IMR-90 (cell line): ENCODE results near the gene LSM12. TPM values are rescaled to one million over a fixed set of nuclear protein-coding genes. Genes with fewer than 3 reads are reported as not detected.

Experiments
- ATAC-seq: fragments of 200-7000 bp; cut with Tn5 transposase; 2 replicates; pipeline ENCODE4 v1.9.1; 2020; ENCODE audit warnings: low read depth, mild to moderate bottlenecking, moderate library complexity
- BruUV-seq: library from RNA; stranded (reverse); fragments of 400-500 nt; replicated peaks from 2 replicates; lab custom pipeline; 2021; lab: Mats Ljungman, UMichigan
- CTCF ChIA-PET: fragments of 300-600 bp; formaldehyde crosslinking; extraction: SDS; loops from one replicate; lab custom pipeline; 2021; ENCODE audit warnings: antibody characterized with exemption; lab: Yijun Ruan, JAX
- POLR2A ChIA-PET: fragments of 300-600 bp; sonication (Branson Sonifier 250); formaldehyde crosslinking; loops from one replicate; lab custom pipeline; 2022; ENCODE audit warnings: antibody characterized with exemption; ENCODE audit not compliant: unreplicated experiment; lab: Charles Lee
- DNase-seq: peaks from one replicate; pipeline ENCODE4 v3.0.0; 2013
- H2AFZ ChIP-seq: replicated peaks from 2 replicates; pipeline ENCODE3; 2013; ENCODE audit warnings: low read length, mild to moderate bottlenecking; ENCODE audit not compliant: poor library complexity
- H2AK5ac ChIP-seq: 2 replicates; pipeline ENCODE4 v1.6.1; 2013; ENCODE audit warnings: low read depth, low read length, inconsistent platforms
- H2AK9ac ChIP-seq: replicated peaks from 2 replicates; pipeline ENCODE3; 2013; ENCODE audit warnings: mild to moderate bottlenecking, low read depth, low read length, moderate library complexity; ENCODE audit not compliant: poor library complexity
- H2BK120ac ChIP-seq: 2 replicates; pipeline ENCODE4 v1.6.1; 2013; ENCODE audit warnings: low read depth, low read length, inconsistent platforms
- H2BK15ac ChIP-seq: 3 replicates; pipeline ENCODE4 v1.6.1; 2013; ENCODE audit warnings: low read depth, low read length, inconsistent platforms
- H2BK20ac ChIP-seq: 2 replicates; pipeline ENCODE4 v1.6.1; 2013; ENCODE audit warnings: low read depth, mild to moderate bottlenecking, inconsistent platforms, low read length, moderate library complexity
- H2BK5ac ChIP-seq: 2 replicates; pipeline ENCODE4 v1.6.1; 2013; ENCODE audit warnings: mild to moderate bottlenecking, low read depth, low read length, inconsistent platforms; ENCODE audit not compliant: poor library complexity, severe bottlenecking
- H3K14ac ChIP-seq: replicated peaks from 2 replicates; pipeline ENCODE4 v1.6.1; 2013; ENCODE audit warnings: low read depth, low read length, inconsistent platforms
- H3K18ac ChIP-seq: 2 replicates; pipeline ENCODE4 v1.6.1; 2013; ENCODE audit warnings: low read depth, low read length, control low read depth
- H3K23ac ChIP-seq: 2 replicates; pipeline ENCODE4 v1.6.1; 2013; ENCODE audit warnings: low read depth, low read length, inconsistent platforms
- H3K27ac ChIP-seq: 2 replicates; pipeline ENCODE4 v1.5.1; 2013; ENCODE audit warnings: mild to moderate bottlenecking, control low read depth, low read length; ENCODE audit not compliant: insufficient read depth
- H3K27me3 ChIP-seq: 2 replicates; pipeline ENCODE4 v1.6.1; 2013; ENCODE audit warnings: low read length; ENCODE audit not compliant: control insufficient read depth, insufficient read depth
- H3K36me3 ChIP-seq: 2 replicates; pipeline ENCODE4 v1.6.1; 2013; ENCODE audit warnings: low read length, mixed read lengths; ENCODE audit not compliant: control insufficient read depth, insufficient read depth
- H3K4ac ChIP-seq: 2 replicates; pipeline ENCODE4 v1.6.1; 2013; ENCODE audit warnings: low read depth, low read length, inconsistent platforms
- H3K4me1 ChIP-seq: 2 replicates; pipeline ENCODE4 v1.6.1; 2013; ENCODE audit warnings: low read length, mixed read lengths; ENCODE audit not compliant: control insufficient read depth, insufficient read depth
- H3K4me2 ChIP-seq: 2 replicates; pipeline ENCODE4 v1.6.1; 2013; ENCODE audit warnings: low read depth, mild to moderate bottlenecking, control low read depth, low read length, moderate library complexity
- H3K4me3 ChIP-seq: 2 replicates; pipeline ENCODE4 v1.5.1; 2013; ENCODE audit warnings: low read depth, mild to moderate bottlenecking, control low read depth, low read length, moderate library complexity; ENCODE audit not compliant: insufficient read depth
- H3K56ac ChIP-seq: 2 replicates; pipeline ENCODE4 v1.6.1; 2013; ENCODE audit warnings: low read length, inconsistent platforms; ENCODE audit not compliant: insufficient read depth; ENCODE audit errors: extremely low read depth
- H3K79me1 ChIP-seq, 2 experiments: 2 replicates each; pipeline ENCODE4 v1.6.1; 2013; ENCODE audit warnings: low read length in 2 of 2, inconsistent platforms in 1 of 2, low read depth in 1 of 2
- H3K9ac ChIP-seq: 2 replicates; pipeline ENCODE4 v1.6.1; 2013; ENCODE audit warnings: low read depth, low read length, control low read depth
- H3K9me1 ChIP-seq: 2 replicates; pipeline ENCODE4 v1.6.1; 2013; ENCODE audit warnings: low read length, inconsistent platforms; ENCODE audit not compliant: insufficient read depth
- H3K9me3 ChIP-seq: 2 replicates; pipeline ENCODE4 v1.6.1; 2013; ENCODE audit warnings: low read length; ENCODE audit not compliant: control insufficient read depth, insufficient read depth
- H4K20me1 ChIP-seq: 2 replicates; pipeline ENCODE4 v1.6.1; 2013; ENCODE audit warnings: low read length, inconsistent platforms; ENCODE audit not compliant: insufficient read depth
- H4K5ac ChIP-seq: 2 replicates; pipeline ENCODE4 v1.6.1; 2013; ENCODE audit warnings: mild to moderate bottlenecking, low read depth, low read length, control low read depth
- H4K8ac ChIP-seq, 2 experiments: 2 replicates each; pipeline ENCODE4 v1.6.1; 2013; ENCODE audit warnings: low read depth in 2 of 2, low read length in 2 of 2, control low read depth in 1 of 2, inconsistent platforms in 1 of 2
- H4K91ac ChIP-seq: 2 replicates; pipeline ENCODE4 v1.6.1; 2013; ENCODE audit warnings: low read depth, low read length, inconsistent platforms; ENCODE audit not compliant: insufficient read depth
- CEBPB ChIP-seq: IDR thresholded peaks from 2 replicates; pipeline ENCODE4 v1.6.1; 2012; ENCODE audit warnings: low read depth, low read length, improper control_type of control experiment
- CHD1 ChIP-seq: IDR thresholded peaks from 2 replicates; pipeline ENCODE4 v1.6.1; 2012; ENCODE audit warnings: low read depth, low read length, improper control_type of control experiment
- CTCF ChIP-seq: conservative IDR thresholded peaks from 2 replicates; pipeline ENCODE4 v1.5.1; 2012; ENCODE audit warnings: mild to moderate bottlenecking, low read depth, low read length, improper control_type of control experiment
- FOS ChIP-seq: fragments of 150-350 bp; IDR thresholded peaks from 2 replicates; pipeline ENCODE4 v1.6.1; 2016; ENCODE audit warnings: low read depth, low read length
- MXI1 ChIP-seq: IDR thresholded peaks from 2 replicates; pipeline ENCODE4 v1.6.1; 2012; ENCODE audit warnings: low read depth, mild to moderate bottlenecking, low read length, moderate library complexity, borderline replicate concordance
- NFE2L2 ChIP-seq: fragments of 150-350 bp; IDR thresholded peaks from 2 replicates; pipeline ENCODE4 v1.6.1; 2016; ENCODE audit warnings: low read depth, mild to moderate bottlenecking, low read length
- POLR2A ChIP-seq: IDR thresholded peaks from 2 replicates; pipeline ENCODE4 v1.6.1; 2012; ENCODE audit warnings: mild to moderate bottlenecking, low read depth, low read length
- RAD21 ChIP-seq: IDR thresholded peaks from 2 replicates; pipeline ENCODE4 v1.6.1; 2012; ENCODE audit warnings: low read length, improper control_type of control experiment
- RCOR1 ChIP-seq: IDR thresholded peaks from 2 replicates; pipeline ENCODE4 v1.6.1; 2012; ENCODE audit warnings: mild to moderate bottlenecking, low read length, improper control_type of control experiment; ENCODE audit not compliant: insufficient replicate concordance
- RFX5 ChIP-seq: IDR thresholded peaks from 2 replicates; pipeline ENCODE4 v1.8.0; 2012; ENCODE audit warnings: low read depth, mild to moderate bottlenecking, low read length, moderate library complexity
- SMC3 ChIP-seq: fragments of 150-350 bp; IDR thresholded peaks from 2 replicates; pipeline ENCODE4 v1.6.1; 2016; ENCODE audit warnings: low read depth, mild to moderate bottlenecking, antibody characterized with exemption, low read length, moderate library complexity
- USF2 ChIP-seq: fragments of 150-350 bp; IDR thresholded peaks from 2 replicates; pipeline ENCODE4 v1.6.1; 2017; ENCODE audit warnings: mild to moderate bottlenecking, antibody characterized with exemption, low read length, low read depth
- WGBS, 2 experiments: methylation state at CpG; one replicate each; pipeline versions ENCODE4 v1.1.5 to v1.1.7; 2013; ENCODE audit warnings: missing lambda C conversion rate in 2 of 2; ENCODE audit not compliant: insufficient read length in 1 of 2; ENCODE audit errors: extremely low coverage in 2 of 2; 5-methylcytosine and 5-hydroxymethylcytosine counted together
- dilution Hi-C: fragments of 300-500 bp; cut with HindIII; formaldehyde crosslinking; loops from one replicate; pipeline ENCODE4 v1.14.3; 2018; ENCODE audit warnings: low sequenced_read_pairs; ENCODE audit not compliant: unreplicated experiment
- in situ Hi-C: fragments of 300-500 bp; cut with MboI; formaldehyde crosslinking; loops from 3 replicates; pipeline ENCODE4 v1.14.3; 2019; ENCODE audit warnings: low sequenced_read_pairs, inconsistent platforms, mixed read lengths
- intact Hi-C: fragments of 100-400 bp; cut with micrococcal nuclease; formaldehyde crosslinking; loops from 2 replicates; pipeline ENCODE4 v1.10.0; 2022
- polyA plus RNA-seq, 3 experiments: library from polyadenylated mRNA; depleted of rRNA; stranded (reverse); fragments of >200 nt; gene quantifications; 2 replicates each; pipeline ENCODE4 v1.2.3, GENCODE V29; 2012; ENCODE audit warnings: low replicate concordance in 1 of 3
- total RNA-seq: library from RNA; depleted of rRNA; stranded (reverse); fragments of >200 nt; gene quantifications from 2 replicates; pipeline ENCODE4 v1.2.3, GENCODE V29; 2012

Gene LSM12
- total and polyA plus RNA-seq, 2 of the 4 experiments (the other 2 are of a cell fraction): 38.0 to 41.0 TPM

- H3K9ac ChIP-seq: 0 out of 2 replicates have a peak overlapping the region, but pooled peaks have one; percentile 15
- in situ Hi-C loops (no loop called here), intact Hi-C loops (loop anchor here (1.0 kb wide), 2 partner anchors 13 to 42 kb away; partner anchors contain the start of gene LSM12), dilution Hi-C loops (no loop called here)
- H4K5ac ChIP-seq: peak overlapping the region; percentile 44; the same call in 1 of the 2 replicates
- H4K91ac ChIP-seq: peak overlapping the region; percentile 97
- peak overlapping the region; percentile 23 to 82; a peak in 2 of 4 replicates for H4K8ac ChIP-seq
- H3K36me3 ChIP-seq: no peaks in the 10 kb centered on the region; the same call in 1 of the 2 replicates
- peak; percentile 98 for DNase-seq
- peak overlapping the region; percentile 99 for H3K23ac ChIP-seq
- H3K9me3 ChIP-seq: no peaks in the 10 kb centered on the region
- H3K27me3 ChIP-seq: no peaks in the 10 kb centered on the region
- H3K4me2 ChIP-seq: peak overlapping the region; percentile 48
- H3K56ac ChIP-seq: peak overlapping the region; percentile 73; the same call in 1 of the 2 replicates
- peak overlapping the region; percentile 95 for H2BK20ac ChIP-seq
- H2BK15ac ChIP-seq: peak overlapping the region; percentile 88; the same call in 1 of the 3 replicates
- peak overlapping the region; percentile 98 for H2AK9ac ChIP-seq
- CTCF ChIA-PET: interaction anchor here (1.0 kb wide), 1 partner anchor 12 kb away, joined by 4 read pairs; no protein-coding TSS in a partner anchor
- peak overlapping the region; percentile 99 for H2BK120ac ChIP-seq
- H3K14ac ChIP-seq: peak overlapping the region; percentile 99
- H2BK5ac ChIP-seq: peak overlapping the region; percentile 88
- H2AFZ ChIP-seq: peak overlapping the region; percentile 73
- H4K20me1 ChIP-seq: peaks cover 30% of the 10 kb centered on the region
- H3K4ac ChIP-seq: peak overlapping the region; percentile 100
- ATAC-seq: peak; percentile 90
- POLR2A ChIA-PET: interaction anchor here (0.7 kb wide), 1 partner anchor 54 kb away, joined by 6 read pairs; no protein-coding TSS in a partner anchor
- peaks cover 25% of the 10 kb centered on the region for H3K9me1 ChIP-seq
- peak overlapping the region; percentile 93 for H2AK5ac ChIP-seq
- H3K27ac ChIP-seq: peak overlapping the region; percentile 84
- no peak overlapping the region for H3K4me3 ChIP-seq
- WGBS, 2 experiments: 53% methylated on average over 3 of the region's 16 CpGs; no CpG with 5 or more reads in 1 of the 2 experiments
- peak overlapping the region; percentile 39 for H3K18ac ChIP-seq
- peaks cover 14 to 86% of the 10 kb centered on the region in 2 experiments for H3K79me1 ChIP-seq
- BruUV-seq: no TSS peak
- peaks cover 47% of the 10 kb centered on the region for H3K4me1 ChIP-seq
- TF ChIP-seq CTCF: no peak
- peak; percentile 31 for TF ChIP-seq RCOR1
- TF ChIP-seq POLR2A: peak; percentile 49
- TF ChIP-seq USF2: 0 out of 2 replicates have a peak, but pooled peaks have one; percentile 20
- no peak for TF ChIP-seq RFX5
- no peak for TF ChIP-seq NFE2L2
- TF ChIP-seq MXI1: peak; percentile 76; the same call in 1 of the 2 replicates
- no peak for TF ChIP-seq CEBPB
- TF ChIP-seq SMC3: no peak
- no peak; the same call in 1 of the 2 replicates for TF ChIP-seq RAD21
- TF ChIP-seq FOS: peak; percentile 97
- TF ChIP-seq CHD1: no peak
Measured at GRCh38 chr17:44108440-44109311, 42.2 kb upstream of the LSM12 start.
